Kidney epithelial cell (primary cell): ENCODE results near the gene FAM240A. TPM values are rescaled to one million over a fixed set of nuclear protein-coding genes. Genes with fewer than 3 reads are reported as not detected.

Source experiments
- DNase-seq: peaks from one replicate; pipeline ENCODE4 v3.0.0-alpha.2; 2010; ENCODE audit warnings: low read depth
- H3K27me3 ChIP-seq: 2 replicates; pipeline ENCODE4 v1.6.0; 2011; ENCODE audit warnings: low read length; ENCODE audit not compliant: control insufficient read depth, insufficient read depth
- H3K36me3 ChIP-seq: 2 replicates; pipeline ENCODE4 v1.5.1; 2011; ENCODE audit warnings: low read length; ENCODE audit not compliant: control insufficient read depth, insufficient read depth
- H3K4me3 ChIP-seq: 2 replicates; pipeline ENCODE4 v1.5.1; 2011; ENCODE audit warnings: low read depth, mild to moderate bottlenecking, control low read depth, low read length
- CTCF ChIP-seq: IDR thresholded peaks from 2 replicates; pipeline ENCODE4 v1.5.1; 2011; ENCODE audit warnings: mild to moderate bottlenecking, moderate library complexity, low read length, control low read depth, inconsistent platforms; ENCODE audit not compliant: insufficient read depth, poor library complexity, severe bottlenecking
- total RNA-seq: library from RNA; depleted of rRNA; stranded (reverse); fragments of >200 nt; gene quantifications from 2 replicates; pipeline ENCODE4 v1.2.3, GENCODE V29; 2015

Gene FAM240A
- total RNA-seq, 1 donor from 2014 or later, result not detected

- no peak overlapping the region for H3K4me3 ChIP-seq
Measured at GRCh38 chr3:46626039-46626438, 13.7 kb downstream of the FAM240A start.

GRCh38 chr3:46627078-46627477, 14.8 kb downstream of the FAM240A start:
- no peaks in the 10 kb centered on the region for H3K27me3 ChIP-seq
- H3K36me3 ChIP-seq, result no peaks in the 10 kb centered on the region
- no peak overlapping the region for H3K4me3 ChIP-seq
- no peak for DNase-seq
- no peak for TF ChIP-seq CTCF

More at GRCh38 chr3:46626039-46626438, 13.7 kb downstream of the FAM240A start:
- Histone ChIP-seq H3K27me3 (no peaks in the 10 kb centered on the region), H3K36me3 (no peaks in the 10 kb centered on the region)
- DNase-seq, result no peak
- no peak for TF ChIP-seq CTCF

GRCh38 chr3:46628901-46629369, 16.6 kb downstream of the FAM240A start:
- H3K4me3 ChIP-seq, result no peak overlapping the region
- no peaks in the 10 kb centered on the region for H3K27me3 ChIP-seq
- no peak for DNase-seq
- no peak for TF ChIP-seq CTCF
- H3K36me3 ChIP-seq, result no peaks in the 10 kb centered on the region

GRCh38 chr3:46629551-46630517, 17.5 kb downstream of the FAM240A start:
- DNase-seq, result peak; percentile 43
- Histone ChIP-seq H3K4me3 (peak overlapping the region; percentile 9), H3K36me3 (no peaks in the 10 kb centered on the region), H3K27me3 (no peaks in the 10 kb centered on the region)
- TF ChIP-seq CTCF, result peak; percentile 100

GRCh38 chr3:46632792-46633191, 20.5 kb downstream of the FAM240A start:
- DNase-seq, result no peak
- Histone ChIP-seq H3K27me3 (no peaks in the 10 kb centered on the region), H3K4me3 (no peak overlapping the region), H3K36me3 (no peaks in the 10 kb centered on the region)
- no peak for TF ChIP-seq CTCF
